Muscle of arm (tissue), 12 donors: ENCODE results near the gene EZH1. TPM values are rescaled to one million over a fixed set of nuclear protein-coding genes. Genes with fewer than 3 reads are reported as not detected.
A peak's percentile ranks its signal among the peaks of the same experiment; 100 is the strongest.
"Not testable (repeated sequence)": the region's sequence is repeated elsewhere in the genome, so short reads cannot be mapped to it uniquely, and the experiment has no call there.

Source experiments
- DNase-seq: peaks from one replicate; pipeline ENCODE4 v3.0.0-alpha.2; 2013
- polyA plus RNA-seq, 12 donors: library from polyadenylated mRNA; unstranded; fragments of 120-200 nt; gene quantifications; one replicate each; pipeline ENCODE4 v1.2.1, GENCODE V29; 2013; ENCODE audit not compliant: insufficient read length in 12 of 12

The EZH1 gene
- polyA plus RNA-seq, 12 donors = 15.0 to 33.7 (median 22.3) TPM; not detected in 1

GRCh38 chr17:42773290-42774035, 28.6 kb upstream of the EZH1 start, which contains the start of gene VPS25:
VPS25 (plus strand) TSS chr17:42773449; CDS start chr17:42773476, 27 bp downstream.
- DNase-seq = peak; percentile 88

- DNase-seq = no peak
Observed at GRCh38 chr17:42772945-42773289, 28.1 kb upstream of the EZH1 start.

- DNase-seq = not testable (repeated sequence)
Observed at GRCh38 chr17:42769964-42770363, 25.1 kb upstream of the EZH1 start.

- DNase-seq = not testable (repeated sequence)
Observed at GRCh38 chr17:42768006-42768405, 23.2 kb upstream of the EZH1 start.

GRCh38 chr17:42767512-42767911, 22.7 kb upstream of the EZH1 start:
- DNase-seq = no peak

GRCh38 chr17:42766124-42766523, 21.3 kb upstream of the EZH1 start:
- no peak for DNase-seq

GRCh38 chr17:42761638-42762037, 16.8 kb upstream of the EZH1 start:
- DNase-seq = no peak

- DNase-seq = no peak
Observed at GRCh38 chr17:42760652-42761581, 16.1 kb upstream of the EZH1 start, which contains the start of gene RAMP2. RAMP2 (plus strand) TSS chr17:42761227; CDS start chr17:42761262, 35 bp downstream.

GRCh38 chr17:42759982-42760651, 15.3 kb upstream of the EZH1 start:
- DNase-seq = no peak

GRCh38 chr17:42754782-42755181, 9.9 kb upstream of the EZH1 start:
- no peak for DNase-seq

GRCh38 chr17:42751628-42752027, 6.8 kb upstream of the EZH1 start:
- DNase-seq = no peak

GRCh38 chr17:42750739-42751344, 6.0 kb upstream of the EZH1 start:
- DNase-seq = peak; percentile 35

- no peak for DNase-seq
Observed at GRCh38 chr17:42748908-42749798, 4.3 kb upstream of the EZH1 start.

GRCh38 chr17:42748202-42748907, 3.5 kb upstream of the EZH1 start:
- peak; percentile 32 for DNase-seq

GRCh38 chr17:42744283-42744805, 496 bp downstream of the EZH1 start:
- DNase-seq = no peak

- no peak for DNase-seq
Observed at GRCh38 chr17:42743595-42744282, 1.1 kb downstream of the EZH1 start.

GRCh38 chr17:42742916-42743315, 1.9 kb downstream of the EZH1 start:
- not testable (repeated sequence) for DNase-seq

- DNase-seq = no peak
Observed at GRCh38 chr17:42740699-42741098, 4.1 kb downstream of the EZH1 start.

GRCh38 chr17:42725143-42725542, 19.7 kb downstream of the EZH1 start:
- no peak for DNase-seq
